ENCODE measurements around the gene PKIG. TPM values are rescaled to one million over a fixed set of nuclear protein-coding genes. Genes with fewer than 3 reads are reported as not detected.

Gene PKIG
- total and polyA plus RNA-seq, 2 experiments from 2014 or later = 29.7 to 33.2 TPM

- 0 out of 2 replicates have a peak overlapping the region, but pooled peaks have one; percentile 58 for H3K4me2 ChIP-seq
- peaks cover 18% of the 10 kb centered on the region; the same call in 1 of the 2 replicates for H3K4me1 ChIP-seq (ENCODE audit: insufficient read depth)
- H3K4me3 ChIP-seq = no peak overlapping the region
- no peaks in the 10 kb centered on the region for H3K36me3 ChIP-seq (ENCODE audit: insufficient read depth)
- H3F3A ChIP-seq (replicated peaks; ENCODE audit: low read depth) = no peaks in the 10 kb centered on the region
- H3K27ac ChIP-seq (ENCODE audit: low read depth) = no peak overlapping the region
- Mint-ChIP-seq H3K27me3 (ENCODE audit: insufficient read depth, low read depth, poor library complexity) (peaks cover 12% of the 10 kb centered on the region), H3K27ac (no peak overlapping the region), H3K9me3 (no peaks in the 10 kb centered on the region), H3K36me3 (ENCODE audit: low read depth) (no peaks in the 10 kb centered on the region), H3K4me3 (no peak overlapping the region), H3K4me1 (peaks cover 34% of the 10 kb centered on the region)
- H2AFZ ChIP-seq = no peak overlapping the region
- DNase-seq (ENCODE audit: low spot score) = no peak
- H3K79me2 ChIP-seq (replicated peaks; ENCODE audit: insufficient read depth) = no peaks in the 10 kb centered on the region
- no peaks in the 10 kb centered on the region; the same call in 1 of the 2 replicates for H3K27me3 ChIP-seq (ENCODE audit: insufficient read depth)
- no peaks in the 10 kb centered on the region for H3K9me2 ChIP-seq (ENCODE audit: insufficient read depth)
- peak; percentile 29 for ATAC-seq
- H4K20me1 ChIP-seq (replicated peaks; ENCODE audit: insufficient read depth) = no peaks in the 10 kb centered on the region
- TF ChIP-seq REST (IDR thresholded peaks at IDR 0.05; ENCODE audit: unreplicated experiment) (no peak), ZNF331 (CRISPR knock-in tag; IDR thresholded peaks at IDR 0.05; ENCODE audit: low read depth) (no peak), ETS1 (IDR thresholded peaks at IDR 0.05) (no peak), CTCF (conservative IDR thresholded peaks at IDR 0.05; ENCODE audit: low read depth in 2 of 2) (no peak)
Observed at GRCh38 chr20:44597930-44598329, 15.6 kb downstream of the PKIG start.

- Mint-ChIP-seq H3K36me3 (ENCODE audit: low read depth) (no peaks in the 10 kb centered on the region), H3K27ac (peak overlapping the region; percentile 28; the same call in 1 of the 2 replicates), H3K4me1 (peaks cover 34% of the 10 kb centered on the region), H3K9me3 (no peaks in the 10 kb centered on the region), H3K4me3 (no peak overlapping the region), H3K27me3 (ENCODE audit: insufficient read depth, low read depth, poor library complexity) (peaks cover 12% of the 10 kb centered on the region)
- no peak overlapping the region for H2AFZ ChIP-seq
- no peaks in the 10 kb centered on the region for H3K79me2 ChIP-seq (replicated peaks; ENCODE audit: insufficient read depth)
- H3K36me3 ChIP-seq (ENCODE audit: insufficient read depth) = no peaks in the 10 kb centered on the region
- no peak overlapping the region for H3K4me3 ChIP-seq
- no peaks in the 10 kb centered on the region for H4K20me1 ChIP-seq (replicated peaks; ENCODE audit: insufficient read depth)
- no peak overlapping the region for H3K27ac ChIP-seq (ENCODE audit: low read depth)
- H3F3A ChIP-seq (replicated peaks; ENCODE audit: low read depth) = no peaks in the 10 kb centered on the region
- peaks cover 18% of the 10 kb centered on the region; the same call in 1 of the 2 replicates for H3K4me1 ChIP-seq (ENCODE audit: insufficient read depth)
- peak; percentile 59 for ATAC-seq
- TF ChIP-seq CTCF (conservative IDR thresholded peaks at IDR 0.05; ENCODE audit: low read depth in 2 of 2) (peak in 1 of 2 experiments; percentile 20; a peak in 1 of 4 replicates), POLR2AphosphoS5 (IDR thresholded peaks at IDR 0.05; ENCODE audit: low read depth) (no peak)
- H3K4me2 ChIP-seq = no peak overlapping the region
- no peak for DNase-seq (ENCODE audit: low spot score)
- no peaks in the 10 kb centered on the region for H3K9me2 ChIP-seq (ENCODE audit: insufficient read depth)
- no peaks in the 10 kb centered on the region; the same call in 1 of the 2 replicates for H3K27me3 ChIP-seq (ENCODE audit: insufficient read depth)
Observed at GRCh38 chr20:44598423-44599305, 16.3 kb downstream of the PKIG start.

All from GM23338 (cell line).